ENCODE data around the gene WFDC10A. TPM values are rescaled to one million over a fixed set of nuclear protein-coding genes. Genes with fewer than 3 reads are reported as not detected.
"Not testable (repeated sequence)": the region's sequence is repeated elsewhere in the genome, so short reads cannot be mapped to it uniquely, and the experiment has no call there.

Gene WFDC10A
- total and polyA plus RNA-seq, 2 donors (not counting 3 experiments of a cell fraction or from before 2014, with no cell fraction given) = not detected

DNA sequence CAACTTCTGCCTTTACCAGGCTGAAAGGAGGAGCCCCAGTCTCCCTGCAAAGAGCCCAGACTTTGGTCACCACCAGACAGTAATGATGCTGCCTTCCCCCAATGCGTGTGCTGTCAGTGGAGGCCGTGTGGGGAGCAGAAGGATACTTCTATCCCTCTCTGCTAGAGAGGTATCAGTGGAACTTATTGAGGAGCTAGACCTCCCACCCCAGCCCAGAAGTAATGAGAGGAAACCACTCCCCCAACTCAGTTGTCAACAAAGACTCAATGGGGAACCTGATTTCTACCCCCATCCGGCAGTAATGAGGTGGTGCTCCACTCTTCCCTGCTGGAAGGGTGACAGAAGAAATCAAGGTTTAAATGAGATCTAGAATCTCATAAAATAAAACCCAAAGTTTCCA, 46.0 kb upstream of the WFDC10A start:
- intact Hi-C loops (cut with micrococcal nuclease) = no loop called here
- no peak for FAIRE-seq
- dilution Hi-C loops (cut with MboI; ENCODE audit: extremely low pct_ligation_motif_present, low sequenced_read_pairs) = no loop called here
- H2AFZ ChIP-seq (ENCODE audit: low read depth, low read length) = no peak overlapping the region
- no peaks in the 10 kb centered on the region for H3K4me1 ChIP-seq (ENCODE audit: control insufficient read depth, extremely low read depth, insufficient read depth, low read length)
- H3K27ac ChIP-seq (ENCODE audit: insufficient read depth, low read depth, low read length) = no peak overlapping the region
- H3K4me3 ChIP-seq (replicated peaks in 1 of 3; ENCODE audit: insufficient read depth in 1 of 3, low read depth in 1 of 3, low read length in 3 of 3) = no peak overlapping the region
- no peak for DNase-seq (ENCODE audit: low read depth, low spot score)
- peaks cover under 1 to 12% of the 10 kb centered on the region in 2 experiments for H3K27me3 ChIP-seq (ENCODE audit: control insufficient read depth in 2 of 2, insufficient read depth in 2 of 2, low read length in 2 of 2)
- no peaks in the 10 kb centered on the region for H3K79me2 ChIP-seq (ENCODE audit: control insufficient read depth, insufficient read depth, low read length)
- BruUV-seq (replicated peaks) = no TSS peak
- no peaks in the 10 kb centered on the region for H3K9me3 ChIP-seq (replicated peaks; ENCODE audit: control insufficient read depth, insufficient read depth, low read length)
- H3K36me3 ChIP-seq (ENCODE audit: control insufficient read depth in 2 of 2, extremely low read depth in 1 of 2, insufficient read depth in 2 of 2, low read length in 2 of 2) = no peaks in the 10 kb centered on the region
- no peak overlapping the region for H3K4me2 ChIP-seq (ENCODE audit: insufficient read depth, low read length)
- no peak overlapping the region for H3K9ac ChIP-seq (replicated peaks; ENCODE audit: extremely low read depth, insufficient read depth, low read length)
- TF ChIP-seq, protein P1, sequence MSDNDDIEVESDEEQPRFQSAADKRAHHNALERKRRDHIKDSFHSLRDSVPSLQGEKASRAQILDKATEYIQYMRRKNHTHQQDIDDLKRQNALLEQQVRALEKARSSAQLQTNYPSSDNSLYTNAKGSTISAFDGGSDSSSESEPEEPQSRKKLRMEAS (IDR thresholded peaks at IDR 0.05; ENCODE audit: insufficient read depth, insufficient read length) = no peak
- TF ChIP-seq JUN (IDR thresholded peaks at IDR 0.05; ENCODE audit: borderline replicate concordance, insufficient read depth, insufficient read length, low read depth) (no peak), POLR2A (IDR thresholded peaks at IDR 0.05; ENCODE audit: low read depth, low read length) (no peak), POLR2AphosphoS5 (IDR thresholded peaks at IDR 0.05; ENCODE audit: insufficient read depth, low read depth, low read length) (no peak), FOS (IDR thresholded peaks at IDR 0.05; ENCODE audit: borderline replicate concordance, insufficient read depth, low read length) (no peak), MYC (IDR thresholded peaks at IDR 0.05; ENCODE audit: low read depth, low read length) (no peak), GATA2 (IDR thresholded peaks at IDR 0.05; ENCODE audit: insufficient read depth, insufficient read length, low read depth, low read length) (no peak), EZH2 (IDR thresholded peaks at IDR 0.05; ENCODE audit: borderline replicate concordance, low read depth, low read length, severe bottlenecking) (no peak)
- TF ChIP-seq, protein P2, sequence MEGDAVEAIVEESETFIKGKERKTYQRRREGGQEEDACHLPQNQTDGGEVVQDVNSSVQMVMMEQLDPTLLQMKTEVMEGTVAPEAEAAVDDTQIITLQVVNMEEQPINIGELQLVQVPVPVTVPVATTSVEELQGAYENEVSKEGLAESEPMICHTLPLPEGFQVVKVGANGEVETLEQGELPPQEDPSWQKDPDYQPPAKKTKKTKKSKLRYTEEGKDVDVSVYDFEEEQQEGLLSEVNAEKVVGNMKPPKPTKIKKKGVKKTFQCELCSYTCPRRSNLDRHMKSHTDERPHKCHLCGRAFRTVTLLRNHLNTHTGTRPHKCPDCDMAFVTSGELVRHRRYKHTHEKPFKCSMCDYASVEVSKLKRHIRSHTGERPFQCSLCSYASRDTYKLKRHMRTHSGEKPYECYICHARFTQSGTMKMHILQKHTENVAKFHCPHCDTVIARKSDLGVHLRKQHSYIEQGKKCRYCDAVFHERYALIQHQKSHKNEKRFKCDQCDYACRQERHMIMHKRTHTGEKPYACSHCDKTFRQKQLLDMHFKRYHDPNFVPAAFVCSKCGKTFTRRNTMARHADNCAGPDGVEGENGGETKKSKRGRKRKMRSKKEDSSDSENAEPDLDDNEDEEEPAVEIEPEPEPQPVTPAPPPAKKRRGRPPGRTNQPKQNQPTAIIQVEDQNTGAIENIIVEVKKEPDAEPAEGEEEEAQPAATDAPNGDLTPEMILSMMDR (IDR thresholded peaks at IDR 0.05; ENCODE audit: extremely low read depth in 1 of 2, insufficient read depth in 1 of 2, low read depth in 1 of 2, low read length in 2 of 2) = no peak
- ChIA-PET POLR2A (no interaction called here), CTCF (no interaction called here)
- no peaks in the 10 kb centered on the region for H3K9me1 ChIP-seq (replicated peaks; ENCODE audit: control insufficient read depth, extremely low read depth, insufficient read depth, low read length)
- no peaks in the 10 kb centered on the region for H4K20me1 ChIP-seq (replicated peaks; ENCODE audit: control insufficient read depth, extremely low read depth, insufficient read depth, low read length)

DNA sequence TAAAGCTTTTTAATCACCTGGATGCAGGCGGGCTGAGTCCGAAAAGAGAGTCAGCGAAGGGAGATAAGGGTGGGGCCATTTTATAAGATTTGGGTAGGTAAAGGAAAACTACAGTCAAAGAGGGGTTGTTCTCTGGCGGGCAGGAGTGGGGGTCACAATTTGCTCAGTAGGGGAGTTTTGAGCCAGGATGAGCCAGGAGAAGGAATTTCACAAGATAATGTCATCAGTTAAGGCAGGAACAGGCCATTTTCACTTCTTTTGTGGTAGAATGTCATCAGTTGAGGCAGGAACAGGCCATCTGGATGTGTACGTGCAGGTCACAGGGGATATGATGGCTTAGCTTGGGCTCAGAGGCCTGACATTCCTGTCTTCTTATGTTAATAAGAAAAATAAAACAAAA, 45.2 kb upstream of the WFDC10A start:
- FAIRE-seq; dilution Hi-C loops (cut with MboI; ENCODE audit: extremely low pct_ligation_motif_present, low sequenced_read_pairs); H3K79me2 ChIP-seq (ENCODE audit: control insufficient read depth, insufficient read depth, low read length); H3K9me3 ChIP-seq (replicated peaks; ENCODE audit: control insufficient read depth, insufficient read depth, low read length); DNase-seq (ENCODE audit: low read depth, low spot score); H3K27ac ChIP-seq (ENCODE audit: insufficient read depth, low read depth, low read length); H3K4me1 ChIP-seq (ENCODE audit: control insufficient read depth, extremely low read depth, insufficient read depth, low read length); H3K4me2 ChIP-seq (ENCODE audit: insufficient read depth, low read length); H3K36me3 ChIP-seq (ENCODE audit: control insufficient read depth in 2 of 2, extremely low read depth in 1 of 2, insufficient read depth in 2 of 2, low read length in 2 of 2); POLR2A ChIA-PET; H3K9me1 ChIP-seq (replicated peaks; ENCODE audit: control insufficient read depth, extremely low read depth, insufficient read depth, low read length); H4K20me1 ChIP-seq (replicated peaks; ENCODE audit: control insufficient read depth, extremely low read depth, insufficient read depth, low read length); H3K4me3 ChIP-seq (replicated peaks in 1 of 3; ENCODE audit: insufficient read depth in 1 of 3, low read depth in 1 of 3, low read length in 3 of 3); H3K9ac ChIP-seq (replicated peaks; ENCODE audit: extremely low read depth, insufficient read depth, low read length); H2AFZ ChIP-seq (ENCODE audit: low read depth, low read length); intact Hi-C loops (cut with micrococcal nuclease); CTCF ChIA-PET; BruUV-seq (replicated peaks): not testable (repeated sequence)
- peaks cover 2 to 11% of the 10 kb centered on the region in 2 experiments for H3K27me3 ChIP-seq (ENCODE audit: control insufficient read depth in 2 of 2, insufficient read depth in 2 of 2, low read length in 2 of 2)

DNA sequence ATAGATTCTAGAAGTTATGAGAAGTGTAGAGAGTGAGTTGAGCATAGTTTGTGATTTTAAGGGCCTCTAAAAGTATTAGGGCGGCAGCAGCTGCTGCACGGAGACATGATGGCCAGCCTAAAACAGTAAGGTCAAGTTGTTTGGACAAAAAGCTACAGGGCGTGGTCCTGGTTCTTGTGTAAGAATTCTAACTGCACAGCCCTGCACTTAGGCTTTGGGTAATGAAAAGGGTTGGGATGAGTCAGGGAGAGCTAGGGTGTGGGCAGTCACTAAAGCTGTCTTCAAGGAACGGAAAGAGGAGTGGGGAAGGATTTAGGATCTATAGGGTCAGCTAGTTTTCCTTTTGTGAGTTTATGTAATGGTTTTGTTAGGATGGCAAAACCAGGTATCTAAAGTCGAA, 43.6 kb upstream of the WFDC10A start:
- H3K4me1 ChIP-seq (ENCODE audit: control insufficient read depth, extremely low read depth, insufficient read depth, low read length); H3K79me2 ChIP-seq (ENCODE audit: control insufficient read depth, insufficient read depth, low read length); DNase-seq (ENCODE audit: low read depth, low spot score); BruUV-seq (replicated peaks); CTCF ChIA-PET; H3K27ac ChIP-seq (ENCODE audit: insufficient read depth, low read depth, low read length); FAIRE-seq; H3K27me3 ChIP-seq (ENCODE audit: control insufficient read depth in 2 of 2, insufficient read depth in 2 of 2, low read length in 2 of 2); H3K4me2 ChIP-seq (ENCODE audit: insufficient read depth, low read length); H3K9me3 ChIP-seq (replicated peaks; ENCODE audit: control insufficient read depth, insufficient read depth, low read length); H3K9me1 ChIP-seq (replicated peaks; ENCODE audit: control insufficient read depth, extremely low read depth, insufficient read depth, low read length); H3K36me3 ChIP-seq (ENCODE audit: control insufficient read depth in 2 of 2, extremely low read depth in 1 of 2, insufficient read depth in 2 of 2, low read length in 2 of 2); POLR2A ChIA-PET; H4K20me1 ChIP-seq (replicated peaks; ENCODE audit: control insufficient read depth, extremely low read depth, insufficient read depth, low read length); intact Hi-C loops (cut with micrococcal nuclease); H3K9ac ChIP-seq (replicated peaks; ENCODE audit: extremely low read depth, insufficient read depth, low read length); H3K4me3 ChIP-seq (replicated peaks in 1 of 3; ENCODE audit: insufficient read depth in 1 of 3, low read depth in 1 of 3, low read length in 3 of 3); H2AFZ ChIP-seq (ENCODE audit: low read depth, low read length); dilution Hi-C loops (cut with MboI; ENCODE audit: extremely low pct_ligation_motif_present, low sequenced_read_pairs): not testable (repeated sequence)
